Nephron progenitor cell (in vitro differentiated cells): ENCODE data around the gene SH3GLB2.

ENCODE experiments used
- DNase-seq: peaks from one replicate; pipeline ENCODE4 v3.0.0; 2021
- H3K27ac Mint-ChIP-seq: 2 replicates; pipeline ENCODE4 v1.8.0; 2021; ENCODE audit warnings: mild to moderate bottlenecking, moderate library complexity, mixed read lengths
- H3K27me3 Mint-ChIP-seq: 2 replicates; pipeline ENCODE4 v1.8.0; 2021; ENCODE audit warnings: mild to moderate bottlenecking, low read depth, mixed read lengths; ENCODE audit not compliant: poor library complexity
- H3K36me3 Mint-ChIP-seq: 2 replicates; pipeline ENCODE4 v1.8.0; 2021; ENCODE audit warnings: low read depth, mixed read lengths
- H3K4me1 Mint-ChIP-seq: 2 replicates; pipeline ENCODE4 v1.8.0; 2021; ENCODE audit warnings: mixed read lengths
- H3K4me3 Mint-ChIP-seq: 2 replicates; pipeline ENCODE4 v1.8.0; 2021; ENCODE audit warnings: mild to moderate bottlenecking, moderate library complexity, mixed read lengths
- H3K9me3 Mint-ChIP-seq: 2 replicates; pipeline ENCODE4 v1.8.0; 2021; ENCODE audit warnings: mild to moderate bottlenecking, moderate library complexity, mixed read lengths
- CTCF ChIP-seq: fragments of 200-600 bp; sonication (generic); IDR thresholded peaks from 2 replicates; pipeline ENCODE4 v1.5.0; 2021; ENCODE audit warnings: antibody characterized with exemption

Gene SH3GLB2

DNA sequence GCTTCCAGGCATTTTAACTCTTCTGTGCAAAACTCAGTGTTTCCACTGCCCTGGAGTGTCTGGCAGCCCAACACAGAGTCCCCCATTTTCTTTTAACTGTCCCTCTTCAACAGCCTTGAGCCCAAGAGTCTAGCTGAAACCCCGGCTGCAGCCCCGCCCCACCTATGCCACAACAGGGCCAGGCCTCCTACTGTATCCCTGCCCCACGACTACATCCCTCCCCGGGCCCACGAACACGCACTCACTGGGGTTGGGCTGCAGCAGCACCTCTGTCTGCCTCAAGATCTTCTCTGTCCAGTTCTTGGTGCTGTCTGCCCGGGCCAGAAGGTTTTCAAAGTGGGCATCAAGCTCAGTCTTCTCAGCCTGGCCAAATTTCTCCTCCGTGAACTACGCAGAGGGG, 6.1 kb downstream of the SH3GLB2 start:
- no peak for TF ChIP-seq CTCF
- Mint-ChIP-seq H3K36me3 (peaks cover 12% of the 10 kb centered on the region), H3K27ac (peak overlapping the region; percentile 96), H3K27me3 (no peaks in the 10 kb centered on the region), H3K4me3 (peak overlapping the region; percentile 50), H3K4me1 (peaks cover 63% of the 10 kb centered on the region), H3K9me3 (no peaks in the 10 kb centered on the region)
- no peak for DNase-seq

DNA sequence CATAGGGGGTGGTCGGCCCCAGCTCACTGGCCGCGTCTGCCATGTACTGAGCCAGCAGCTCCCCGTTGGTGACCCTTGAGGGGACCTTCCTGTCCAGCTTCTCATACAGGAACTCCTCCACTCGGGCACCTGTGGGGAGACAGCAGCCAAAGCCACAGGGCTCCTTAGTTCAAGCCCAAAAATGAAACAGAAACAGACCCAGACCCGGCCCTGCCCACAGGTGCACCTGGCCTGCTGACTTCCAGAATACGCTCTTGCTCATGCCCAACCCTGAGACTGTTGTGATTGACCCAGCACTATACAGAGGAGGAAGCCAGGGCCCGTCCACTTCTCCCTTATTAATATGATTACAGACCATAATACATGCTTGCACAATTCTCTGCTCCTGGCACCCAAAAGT, 7.0 kb downstream of the SH3GLB2 start:
- Mint-ChIP-seq H3K36me3 (peaks cover 12% of the 10 kb centered on the region), H3K27ac (peak overlapping the region; percentile 82), H3K4me1 (peaks cover 53% of the 10 kb centered on the region), H3K9me3 (no peaks in the 10 kb centered on the region), H3K27me3 (no peaks in the 10 kb centered on the region), H3K4me3 (peak overlapping the region; percentile 44)
- TF ChIP-seq CTCF: no peak
- no peak for DNase-seq

DNA sequence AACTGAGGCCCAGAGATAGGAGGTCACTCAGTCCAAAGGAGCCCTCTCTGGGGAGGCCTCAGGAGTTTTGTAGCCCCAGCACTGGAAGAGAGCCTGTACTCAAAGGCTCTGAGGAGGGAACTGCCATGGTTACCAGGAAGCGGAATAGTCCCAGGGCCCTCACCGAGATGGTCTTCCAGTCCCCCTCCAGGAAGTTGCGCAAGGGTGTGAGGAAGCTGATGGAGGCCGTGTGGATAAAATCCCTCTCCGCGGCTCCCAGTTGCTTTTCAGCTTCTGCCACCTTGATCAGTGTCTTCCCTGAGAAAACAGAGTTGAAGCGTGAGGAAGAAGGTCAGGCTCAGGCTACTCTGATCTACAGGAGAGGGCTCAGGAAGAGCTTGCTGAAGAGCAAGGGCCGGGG, 13.5 kb downstream of the SH3GLB2 start:
- no peak for TF ChIP-seq CTCF
- Mint-ChIP-seq H3K27me3 (peaks cover 5% of the 10 kb centered on the region), H3K27ac (no peak overlapping the region), H3K9me3 (no peaks in the 10 kb centered on the region), H3K36me3 (peaks cover 42% of the 10 kb centered on the region), H3K4me3 (no peak overlapping the region), H3K4me1 (peaks cover 32% of the 10 kb centered on the region)
- DNase-seq: no peak

DNA sequence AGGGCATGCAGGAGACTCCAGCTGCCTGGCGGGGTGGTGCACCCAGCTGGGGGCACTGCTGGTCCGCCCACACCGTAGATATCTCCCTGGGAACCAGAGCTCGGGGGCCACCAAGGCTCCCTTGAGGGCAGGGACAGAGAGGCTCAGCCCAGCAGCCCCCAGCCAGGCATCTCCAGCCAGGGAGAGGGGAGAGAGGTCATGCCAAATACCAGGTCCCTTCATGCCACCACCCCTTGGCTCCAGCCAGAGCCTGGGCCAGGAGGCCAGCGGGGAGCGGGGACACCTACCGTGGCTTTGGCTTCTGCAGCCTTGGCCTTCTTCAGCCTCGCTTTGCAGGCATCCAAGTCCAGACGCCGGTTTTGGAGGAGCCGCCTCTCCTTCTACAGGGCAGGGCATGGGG, 14.0 kb downstream of the SH3GLB2 start:
- no peak for DNase-seq
- Mint-ChIP-seq H3K4me3 (no peak overlapping the region), H3K9me3 (no peaks in the 10 kb centered on the region), H3K4me1 (peaks cover 31% of the 10 kb centered on the region), H3K27ac (no peak overlapping the region), H3K36me3 (peaks cover 42% of the 10 kb centered on the region), H3K27me3 (peaks cover 5% of the 10 kb centered on the region)
- no peak for TF ChIP-seq CTCF

- H3K4me3 Mint-ChIP-seq: no peak overlapping the region
- TF ChIP-seq CTCF: no peak
- H3K27ac Mint-ChIP-seq: no peak overlapping the region
- peaks cover 5% of the 10 kb centered on the region for H3K27me3 Mint-ChIP-seq
- H3K9me3 Mint-ChIP-seq: no peaks in the 10 kb centered on the region
- DNase-seq: no peak
- peaks cover 27% of the 10 kb centered on the region for H3K4me1 Mint-ChIP-seq
- H3K36me3 Mint-ChIP-seq: peaks cover 37% of the 10 kb centered on the region
Measured at GRCh38 chr9:129013674-129014073, 14.5 kb downstream of the SH3GLB2 start.

- no peak overlapping the region for H3K4me3 Mint-ChIP-seq
- TF ChIP-seq CTCF: no peak
- H3K36me3 Mint-ChIP-seq: peaks cover 33% of the 10 kb centered on the region
- peaks cover 26% of the 10 kb centered on the region for H3K4me1 Mint-ChIP-seq
- H3K27ac Mint-ChIP-seq: no peak overlapping the region
- peaks cover 5% of the 10 kb centered on the region for H3K27me3 Mint-ChIP-seq
- no peaks in the 10 kb centered on the region for H3K9me3 Mint-ChIP-seq
- no peak for DNase-seq
Measured at GRCh38 chr9:129012893-129013448, 15.2 kb downstream of the SH3GLB2 start.
